Hepatocyte (in vitro differentiated cells): ENCODE results near the gene CFB. TPM values are rescaled to one million over a fixed set of nuclear protein-coding genes. Genes with fewer than 3 reads are reported as not detected.
"Not testable (repeated sequence)": the region's sequence is repeated elsewhere in the genome, so short reads cannot be mapped to it uniquely, and the experiment has no call there.

ENCODE experiments used
- DNase-seq: peaks from one replicate; pipeline ENCODE4 v3.0.0-alpha.2; 2016; ENCODE audit warnings: low spot score
- H2AFZ ChIP-seq: fragments of 200-600 bp; sonication (generic); 2 replicates; pipeline ENCODE4 v1.6.0; 2016; ENCODE audit warnings: antibody characterized with exemption, mild to moderate bottlenecking
- H3K27ac ChIP-seq: fragments of 200-600 bp; sonication (generic); 2 replicates; pipeline ENCODE4 v1.5.1; 2016; ENCODE audit warnings: mild to moderate bottlenecking
- H3K27me3 ChIP-seq: fragments of 200-600 bp; sonication (generic); 2 replicates; pipeline ENCODE4 v1.6.1; 2016
- H3K36me3 ChIP-seq: fragments of 200-600 bp; sonication (generic); replicated peaks from 2 replicates; pipeline ENCODE4 v1.5.1; 2016; ENCODE audit warnings: low read depth; ENCODE audit not compliant: insufficient read depth
- H3K4me1 ChIP-seq: fragments of 200-600 bp; sonication (generic); 2 replicates; pipeline ENCODE4 v1.5.1; 2016; ENCODE audit warnings: mild to moderate bottlenecking, moderate library complexity; ENCODE audit not compliant: insufficient read depth
- H3K4me2 ChIP-seq: fragments of 200-600 bp; sonication (generic); 2 replicates; pipeline ENCODE4 v1.6.0; 2016
- H3K4me3 ChIP-seq: fragments of 200-600 bp; sonication (generic); 2 replicates; pipeline ENCODE4 v1.5.1; 2016; ENCODE audit warnings: mild to moderate bottlenecking
- H3K79me2 ChIP-seq: fragments of 200-600 bp; sonication (generic); 2 replicates; pipeline ENCODE4 v1.6.0; 2017; ENCODE audit warnings: mild to moderate bottlenecking
- H3K9me2 ChIP-seq: fragments of 200-600 bp; sonication (generic); replicated peaks from 2 replicates; pipeline ENCODE4 v1.6.0; 2017; ENCODE audit warnings: mild to moderate bottlenecking; ENCODE audit not compliant: insufficient read depth
- H3K9me3 ChIP-seq: fragments of 200-600 bp; sonication (generic); 2 replicates; pipeline ENCODE4 v1.5.1; 2016; ENCODE audit warnings: low read depth, mild to moderate bottlenecking
- H4K20me1 ChIP-seq: fragments of 200-600 bp; sonication (generic); 2 replicates; pipeline ENCODE4 v1.6.0; 2016; ENCODE audit warnings: mild to moderate bottlenecking; ENCODE audit not compliant: insufficient read depth, poor library complexity, severe bottlenecking
- EZH2 ChIP-seq: fragments of 200-600 bp; sonication (generic); IDR thresholded peaks from 2 replicates; pipeline ENCODE4 v1.6.1; 2016; ENCODE audit warnings: antibody characterized with exemption, mild to moderate bottlenecking, borderline replicate concordance
- EZH2phosphoT487 ChIP-seq: fragments of 200-600 bp; sonication (generic); IDR thresholded peaks from one replicate; pipeline ENCODE4 v1.6.1; 2018; ENCODE audit warnings: antibody characterized with exemption, mild to moderate bottlenecking, low read depth, moderate library complexity; ENCODE audit not compliant: unreplicated experiment, severe bottlenecking
- WGBS: methylation state at CpG from one replicate; pipeline ENCODE4 v1.1.6; 2016; ENCODE audit warnings: low lambda C conversion rate; ENCODE audit errors: missing lambda C conversion rate; 5-methylcytosine and 5-hydroxymethylcytosine counted together
- polyA plus RNA-seq: library from polyadenylated mRNA; unstranded; fragments of >200 nt; fragmentation: Nextera tagmentation; extraction: Ambion mirVana; gene quantifications from 2 replicates; pipeline ENCODE4 v1.2.1, GENCODE V29; 2016
- total RNA-seq: library from RNA; depleted of rRNA; stranded (reverse); fragments of >200 nt; gene quantifications from 2 replicates; pipeline ENCODE4 v1.2.3, GENCODE V29; 2014
- TF ChIP-seq, protein P1 (sequence below): fragments of 200-600 bp; sonication (generic); IDR thresholded peaks from 2 replicates; pipeline ENCODE4 v1.5.1; 2016; ENCODE audit warnings: antibody characterized with exemption, mild to moderate bottlenecking; ENCODE audit not compliant: poor library complexity

CFB gene
- total and polyA plus RNA-seq, 2 experiments from 2014 or later, result 190 to 349 TPM

DNA sequence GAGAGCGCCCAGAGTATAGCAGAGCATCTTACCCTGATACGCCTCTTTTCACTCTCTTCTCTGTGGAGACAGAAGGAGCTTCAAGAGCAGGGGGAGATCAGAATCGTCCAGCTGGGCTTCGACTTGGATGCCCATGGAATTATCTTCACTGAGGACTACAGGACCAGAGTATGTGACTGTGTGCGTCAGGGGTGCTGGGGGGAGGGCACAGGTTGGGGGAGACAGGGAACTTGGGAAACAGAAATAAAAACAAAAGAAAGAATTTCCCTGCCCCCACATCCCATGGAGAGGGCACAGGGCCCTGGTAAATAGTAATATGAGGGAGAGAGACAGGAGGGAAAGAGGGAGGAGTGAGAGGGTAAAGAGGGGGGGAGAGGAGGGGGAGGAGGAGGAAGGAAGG, 32.9 kb downstream of the CFB start:
- no peaks in the 10 kb centered on the region for H4K20me1 ChIP-seq
- DNase-seq, result no peak
- H3K9me3 ChIP-seq, result no peaks in the 10 kb centered on the region
- H3K27ac ChIP-seq, result no peak overlapping the region
- WGBS, result 90% methylated on average over 5 of the region's 5 CpGs
- no peaks in the 10 kb centered on the region for H3K27me3 ChIP-seq
- no peaks in the 10 kb centered on the region for H3K36me3 ChIP-seq
- H2AFZ ChIP-seq, result no peak overlapping the region
- no peaks in the 10 kb centered on the region for H3K9me2 ChIP-seq
- no peak overlapping the region for H3K4me3 ChIP-seq
- TF ChIP-seq EZH2 (no peak), EZH2phosphoT487 (no peak)
- TF ChIP-seq, protein P1, sequence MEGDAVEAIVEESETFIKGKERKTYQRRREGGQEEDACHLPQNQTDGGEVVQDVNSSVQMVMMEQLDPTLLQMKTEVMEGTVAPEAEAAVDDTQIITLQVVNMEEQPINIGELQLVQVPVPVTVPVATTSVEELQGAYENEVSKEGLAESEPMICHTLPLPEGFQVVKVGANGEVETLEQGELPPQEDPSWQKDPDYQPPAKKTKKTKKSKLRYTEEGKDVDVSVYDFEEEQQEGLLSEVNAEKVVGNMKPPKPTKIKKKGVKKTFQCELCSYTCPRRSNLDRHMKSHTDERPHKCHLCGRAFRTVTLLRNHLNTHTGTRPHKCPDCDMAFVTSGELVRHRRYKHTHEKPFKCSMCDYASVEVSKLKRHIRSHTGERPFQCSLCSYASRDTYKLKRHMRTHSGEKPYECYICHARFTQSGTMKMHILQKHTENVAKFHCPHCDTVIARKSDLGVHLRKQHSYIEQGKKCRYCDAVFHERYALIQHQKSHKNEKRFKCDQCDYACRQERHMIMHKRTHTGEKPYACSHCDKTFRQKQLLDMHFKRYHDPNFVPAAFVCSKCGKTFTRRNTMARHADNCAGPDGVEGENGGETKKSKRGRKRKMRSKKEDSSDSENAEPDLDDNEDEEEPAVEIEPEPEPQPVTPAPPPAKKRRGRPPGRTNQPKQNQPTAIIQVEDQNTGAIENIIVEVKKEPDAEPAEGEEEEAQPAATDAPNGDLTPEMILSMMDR, result no peak
- H3K4me1 ChIP-seq, result no peaks in the 10 kb centered on the region
- peaks cover 10% of the 10 kb centered on the region for H3K79me2 ChIP-seq
- no peak overlapping the region for H3K4me2 ChIP-seq

DNA sequence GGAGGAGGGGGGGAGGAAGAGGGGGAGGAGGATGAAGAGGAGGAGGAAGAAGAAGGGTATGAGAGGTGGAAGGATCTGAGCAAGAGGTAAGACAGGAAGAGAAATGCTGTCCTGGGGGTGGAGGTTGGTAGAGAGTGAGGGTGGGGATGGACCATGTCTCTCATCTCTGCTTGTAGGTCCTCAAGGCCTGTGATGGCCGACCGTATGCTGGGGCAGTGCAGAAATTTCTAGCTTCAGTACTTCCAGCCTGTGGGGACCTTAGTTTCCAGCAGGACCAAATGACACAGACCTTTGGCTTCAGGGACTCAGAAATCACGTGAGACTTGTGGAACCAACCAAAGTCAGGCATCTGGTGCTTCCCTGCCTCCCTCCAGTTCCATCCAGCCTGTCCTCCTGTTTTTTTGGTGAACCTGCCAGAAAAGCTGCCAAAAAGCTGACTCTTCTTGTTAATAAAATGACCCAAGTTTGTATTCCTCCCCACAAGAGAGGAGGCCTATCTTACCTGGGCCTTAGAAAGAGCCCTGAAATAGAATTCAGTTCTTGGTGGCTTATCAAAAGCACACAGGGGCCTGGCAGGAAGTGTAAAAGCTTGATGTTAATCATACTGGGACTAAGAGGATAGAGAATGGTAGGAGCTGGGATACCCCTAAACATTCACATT, 33.5 kb downstream of the CFB start:
- no peaks in the 10 kb centered on the region for H4K20me1 ChIP-seq
- no peak overlapping the region for H3K27ac ChIP-seq
- H2AFZ ChIP-seq, result no peak overlapping the region
- H3K4me3 ChIP-seq, result no peak overlapping the region
- no peaks in the 10 kb centered on the region for H3K9me3 ChIP-seq
- H3K36me3 ChIP-seq, result no peaks in the 10 kb centered on the region
- H3K9me2 ChIP-seq, result no peaks in the 10 kb centered on the region
- TF ChIP-seq EZH2, result no peak
- no peak for DNase-seq
- H3K79me2 ChIP-seq, result peaks cover 5% of the 10 kb centered on the region
- no peaks in the 10 kb centered on the region for H3K4me1 ChIP-seq
- no peaks in the 10 kb centered on the region for H3K27me3 ChIP-seq
- WGBS, result 100% methylated on average over 3 of the region's 3 CpGs
- H3K4me2 ChIP-seq, result no peak overlapping the region

DNA sequence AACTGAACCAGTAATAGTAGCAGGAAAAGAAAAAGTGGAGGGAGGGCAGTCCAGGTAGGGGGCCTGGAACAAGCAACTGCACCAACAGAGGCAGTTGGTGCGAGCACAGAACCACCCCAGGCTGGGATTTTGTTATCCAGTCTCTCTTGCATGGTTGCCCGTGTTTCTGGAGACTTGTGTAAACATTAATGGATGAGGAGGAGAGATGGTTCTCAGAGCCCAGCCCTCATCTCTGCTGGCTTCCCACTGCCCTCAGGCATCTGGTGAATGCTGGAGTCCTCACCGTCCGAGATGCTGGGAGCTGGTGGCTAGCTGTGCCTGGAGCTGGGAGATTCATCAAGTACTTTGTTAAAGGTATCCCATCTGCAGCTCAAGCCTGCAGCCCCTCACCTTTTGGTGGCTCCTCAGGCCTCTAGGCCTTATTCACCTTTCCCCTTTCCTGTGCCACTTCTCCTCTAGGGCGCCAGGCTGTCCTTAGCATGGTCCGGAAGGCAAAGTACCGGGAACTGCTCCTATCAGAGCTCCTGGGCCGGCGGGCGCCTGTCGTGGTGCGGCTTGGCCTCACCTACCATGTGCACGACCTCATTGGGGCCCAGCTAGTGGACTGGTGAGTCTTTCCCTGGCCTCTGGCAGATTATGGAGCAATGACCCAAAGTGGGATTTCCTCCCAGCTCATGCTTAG, 34.4 kb downstream of the CFB start:
- H3K4me1 ChIP-seq, H3K4me2 ChIP-seq, H3K9me3 ChIP-seq, H2AFZ ChIP-seq, H3K9me2 ChIP-seq, H3K4me3 ChIP-seq, H3K36me3 ChIP-seq, DNase-seq, H3K79me2 ChIP-seq, H3K27ac ChIP-seq, H4K20me1 ChIP-seq, H3K27me3 ChIP-seq: not testable (repeated sequence)
- WGBS, result 93% methylated on average over 13 of the region's 13 CpGs

DNA sequence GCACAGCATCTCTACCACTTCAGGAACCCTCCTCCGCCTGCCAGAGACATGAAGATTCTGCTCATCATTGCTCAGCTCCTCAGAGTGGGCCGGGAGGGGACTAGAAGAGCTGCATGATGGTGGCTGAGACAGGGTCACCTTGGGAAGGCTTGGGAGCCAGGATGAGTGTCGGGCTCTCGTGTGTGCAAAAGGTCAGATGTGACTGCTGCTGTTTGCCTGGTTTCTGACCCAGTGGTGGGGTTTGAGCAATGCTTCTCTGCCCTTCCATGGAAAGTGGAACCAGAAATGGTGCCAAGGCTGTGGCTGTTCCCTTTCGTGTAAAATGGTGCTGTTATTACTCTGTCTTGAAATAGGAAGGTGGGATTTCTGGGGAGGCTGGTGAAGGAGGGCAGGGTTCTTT, 35.1 kb downstream of the CFB start:
- not testable (repeated sequence) for H3K36me3 ChIP-seq, H3K4me2 ChIP-seq, H3K9me2 ChIP-seq, H3K4me1 ChIP-seq, H3K4me3 ChIP-seq, H3K9me3 ChIP-seq, H3K27me3 ChIP-seq, H3K79me2 ChIP-seq, H4K20me1 ChIP-seq, H3K27ac ChIP-seq, H2AFZ ChIP-seq, DNase-seq
- WGBS, result no CpG with 5 or more reads among the region's 5 CpGs

DNA sequence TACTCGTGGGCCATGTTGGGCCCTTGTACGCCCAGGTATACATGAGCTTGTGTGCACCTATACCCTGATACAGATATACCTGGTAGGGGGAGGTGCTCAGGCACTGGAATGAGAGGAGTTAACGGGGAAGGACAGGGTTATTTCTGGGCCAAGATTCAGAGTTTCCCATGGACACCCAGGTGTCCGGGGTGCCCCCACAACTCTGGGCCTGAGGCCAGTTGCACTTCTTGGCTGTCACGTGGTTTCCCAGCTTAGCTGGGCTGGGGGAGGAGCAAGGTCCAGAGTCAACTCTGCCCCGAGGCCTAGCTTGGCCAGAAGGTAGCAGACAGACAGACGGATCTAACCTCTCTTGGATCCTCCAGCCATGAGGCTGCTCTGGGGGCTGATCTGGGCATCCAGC, 35.8 kb downstream of the CFB start, which contains the start of gene C4A:
C4A (plus strand) TSS at position 314 of the 400 bp plus-strand sequence; CDS start at position 365, 51 bp downstream.
- H3K27me3 ChIP-seq, DNase-seq, H3K4me1 ChIP-seq, H3K9me2 ChIP-seq, H3K9me3 ChIP-seq, H3K36me3 ChIP-seq, H4K20me1 ChIP-seq, H3K27ac ChIP-seq, H3K4me2 ChIP-seq, H3K4me3 ChIP-seq, H2AFZ ChIP-seq, H3K79me2 ChIP-seq: not testable (repeated sequence)
- WGBS, result no CpG with 5 or more reads among the region's 7 CpGs

DNA sequence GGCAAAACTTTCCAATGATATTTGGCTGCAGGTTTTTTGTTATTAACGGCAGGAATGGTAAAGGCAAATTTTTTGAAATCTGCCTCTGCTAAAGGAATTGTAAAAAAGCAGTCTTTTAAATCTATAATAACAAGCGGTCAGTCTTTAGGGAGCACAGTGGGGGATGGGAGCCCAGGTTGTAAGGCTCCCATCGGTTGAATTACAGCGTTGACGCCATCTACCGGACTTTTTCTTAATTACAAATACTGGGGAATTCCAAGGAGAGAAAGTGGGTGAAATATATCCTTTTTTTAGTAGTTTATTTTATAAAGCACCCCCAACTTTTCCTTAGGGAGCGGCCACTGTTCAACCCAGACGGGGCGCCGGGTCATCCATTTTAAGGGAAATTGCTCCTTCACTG, 43.5 kb downstream of the CFB start:
- H3K9me3 ChIP-seq, H3K27ac ChIP-seq, H3K4me1 ChIP-seq, H3K4me3 ChIP-seq, H3K9me2 ChIP-seq, DNase-seq, H3K27me3 ChIP-seq, H3K36me3 ChIP-seq, H3K4me2 ChIP-seq, H4K20me1 ChIP-seq, H3K79me2 ChIP-seq, H2AFZ ChIP-seq: not testable (repeated sequence)
- WGBS, result no CpG with 5 or more reads among the region's 10 CpGs

DNA sequence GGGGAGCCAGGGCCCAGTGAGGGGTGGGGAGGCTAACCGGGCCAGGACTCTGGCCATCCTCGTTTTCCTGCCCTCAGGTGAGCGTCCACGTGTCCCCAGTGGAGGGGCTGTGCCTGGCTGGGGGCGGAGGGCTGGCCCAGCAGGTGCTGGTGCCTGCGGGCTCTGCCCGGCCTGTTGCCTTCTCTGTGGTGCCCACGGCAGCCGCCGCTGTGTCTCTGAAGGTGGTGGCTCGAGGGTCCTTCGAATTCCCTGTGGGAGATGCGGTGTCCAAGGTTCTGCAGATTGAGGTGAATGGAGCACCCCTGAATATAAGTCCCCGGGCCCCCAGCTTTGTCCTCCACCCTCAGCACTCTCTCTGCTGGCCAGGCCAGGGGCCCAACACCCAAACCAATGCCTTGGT, 48.5 kb downstream of the CFB start:
- WGBS, result 93% methylated on average over 7 of the region's 14 CpGs
- not testable (repeated sequence) for H3K9me3 ChIP-seq, H3K4me1 ChIP-seq, H3K4me3 ChIP-seq, H3K79me2 ChIP-seq, DNase-seq, H4K20me1 ChIP-seq, H3K9me2 ChIP-seq, H3K4me2 ChIP-seq, H3K27me3 ChIP-seq, H3K27ac ChIP-seq, H3K36me3 ChIP-seq, H2AFZ ChIP-seq

DNA sequence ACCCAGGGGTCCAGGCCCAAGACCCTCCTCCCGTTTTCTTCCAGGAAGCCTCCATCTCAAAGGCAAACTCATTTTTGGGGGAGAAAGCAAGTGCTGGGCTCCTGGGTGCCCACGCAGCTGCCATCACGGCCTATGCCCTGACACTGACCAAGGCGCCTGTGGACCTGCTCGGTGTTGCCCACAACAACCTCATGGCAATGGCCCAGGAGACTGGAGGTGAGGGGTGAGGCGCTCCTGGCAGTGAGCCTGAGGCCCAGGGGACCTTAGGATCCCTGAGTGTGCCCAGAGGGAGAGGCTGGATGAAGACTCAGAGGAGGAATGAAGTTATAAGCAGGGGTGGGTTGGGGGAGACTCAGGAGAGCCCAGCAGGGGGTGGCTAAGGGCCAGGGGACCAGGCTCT, 50.5 kb downstream of the CFB start:
- not testable (repeated sequence) for DNase-seq, H3K79me2 ChIP-seq, H3K9me2 ChIP-seq, H3K4me1 ChIP-seq, H3K4me2 ChIP-seq, H3K27ac ChIP-seq, H3K4me3 ChIP-seq, H3K27me3 ChIP-seq, H3K36me3 ChIP-seq, H3K9me3 ChIP-seq, H2AFZ ChIP-seq, H4K20me1 ChIP-seq
- WGBS, result 93% methylated on average over 6 of the region's 6 CpGs
